GM19455 (cell line): ENCODE results near the gene POU1F1.
"Not testable (repeated sequence)": the region's sequence is repeated elsewhere in the genome, so short reads cannot be mapped to it uniquely, and the experiment has no call there.

Source experiments
- ATAC-seq: cut with Tn5 transposase; IDR thresholded peaks from one replicate; pipeline ENCODE4 v1.9.1; 2021; ENCODE audit not compliant: unreplicated experiment

POU1F1 gene, protein sequence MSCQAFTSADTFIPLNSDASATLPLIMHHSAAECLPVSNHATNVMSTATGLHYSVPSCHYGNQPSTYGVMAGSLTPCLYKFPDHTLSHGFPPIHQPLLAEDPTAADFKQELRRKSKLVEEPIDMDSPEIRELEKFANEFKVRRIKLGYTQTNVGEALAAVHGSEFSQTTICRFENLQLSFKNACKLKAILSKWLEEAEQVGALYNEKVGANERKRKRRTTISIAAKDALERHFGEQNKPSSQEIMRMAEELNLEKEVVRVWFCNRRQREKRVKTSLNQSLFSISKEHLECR

DNA sequence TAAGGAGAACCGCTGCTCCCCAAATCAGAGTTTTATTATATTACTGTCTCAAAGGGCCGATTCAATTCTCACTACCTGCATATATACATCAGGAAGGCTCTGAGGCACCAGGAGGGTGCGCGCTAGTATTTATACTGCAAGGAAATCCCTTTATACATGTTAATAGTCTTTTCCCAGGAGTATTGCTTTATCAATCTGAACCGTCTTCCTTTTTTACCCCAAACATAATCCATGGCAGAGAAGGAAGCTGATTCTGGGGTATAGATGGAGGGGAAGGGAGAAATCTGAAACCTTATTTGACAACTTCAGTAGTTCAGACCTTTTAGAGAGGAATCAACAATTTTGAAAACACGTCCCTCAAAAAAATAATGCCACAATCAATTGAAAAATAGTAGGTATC, at the start of gene POU1F1:
Gene POU1F1 (minus strand): TSS at position 101 of the 400 bp plus-strand sequence. CDS start 122 bp downstream, outside the sequence.
- ATAC-seq, result no peak

DNA sequence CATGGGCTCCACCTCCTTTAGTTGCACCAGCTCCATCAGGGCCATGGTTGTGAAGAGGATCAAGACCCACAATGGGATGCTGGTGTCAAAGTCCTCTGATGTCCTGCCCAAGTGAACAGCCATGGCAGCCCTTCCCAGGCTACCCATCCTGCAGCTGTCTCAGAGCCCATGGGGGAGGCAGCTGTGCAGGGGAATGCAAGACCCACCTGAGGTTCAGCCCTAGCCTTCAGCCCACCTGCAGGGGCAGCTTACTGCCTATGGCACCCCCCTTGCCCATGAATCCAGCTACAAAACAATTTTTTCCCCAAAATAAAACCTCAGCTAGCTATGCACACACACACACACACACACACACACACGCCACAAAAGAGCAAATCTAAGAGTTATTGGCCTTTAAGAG, 48.2 kb upstream of the POU1F1 start:
- no peak for ATAC-seq

DNA sequence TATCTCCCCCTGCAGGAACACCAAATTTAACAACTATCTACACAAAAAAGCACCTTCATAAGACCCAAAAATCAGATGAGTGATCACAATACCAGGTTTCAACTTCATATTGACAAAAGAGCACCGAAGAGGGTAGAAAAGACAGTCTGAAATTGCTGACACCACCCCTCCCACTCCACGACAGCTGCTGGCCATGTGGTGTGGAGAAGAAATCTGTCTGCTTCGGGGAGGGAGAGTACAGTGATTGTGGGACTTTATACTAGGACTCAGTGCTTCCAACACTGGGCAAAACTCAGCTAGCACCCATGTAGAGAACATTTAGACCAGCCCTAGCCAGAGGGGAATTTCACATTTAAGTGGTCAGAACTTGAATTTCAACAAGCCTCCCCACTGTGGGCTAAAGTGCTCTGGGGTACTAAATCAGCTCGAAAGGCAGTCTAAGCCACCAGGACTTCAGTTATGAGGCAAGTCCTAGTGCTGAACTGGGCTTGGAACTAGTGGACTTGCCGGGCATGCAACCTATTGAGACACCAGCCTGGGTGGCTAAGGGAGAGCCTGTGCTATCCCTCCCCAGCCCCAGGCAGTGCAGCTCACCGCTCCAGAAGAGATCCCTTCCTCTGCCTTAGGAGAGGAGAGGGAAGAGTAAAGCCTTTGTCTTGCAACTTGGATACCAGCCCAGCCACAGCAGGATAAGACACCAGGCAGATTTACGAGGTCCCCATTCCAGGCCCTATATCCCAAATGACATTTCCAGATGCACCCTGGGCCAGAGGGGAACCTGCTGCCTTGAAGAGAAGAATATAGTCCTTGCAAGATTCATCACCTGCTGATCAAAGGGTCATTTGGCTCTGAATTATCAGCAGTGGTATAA, 44.6 kb upstream of the POU1F1 start:
- ATAC-seq, result no peak

DNA sequence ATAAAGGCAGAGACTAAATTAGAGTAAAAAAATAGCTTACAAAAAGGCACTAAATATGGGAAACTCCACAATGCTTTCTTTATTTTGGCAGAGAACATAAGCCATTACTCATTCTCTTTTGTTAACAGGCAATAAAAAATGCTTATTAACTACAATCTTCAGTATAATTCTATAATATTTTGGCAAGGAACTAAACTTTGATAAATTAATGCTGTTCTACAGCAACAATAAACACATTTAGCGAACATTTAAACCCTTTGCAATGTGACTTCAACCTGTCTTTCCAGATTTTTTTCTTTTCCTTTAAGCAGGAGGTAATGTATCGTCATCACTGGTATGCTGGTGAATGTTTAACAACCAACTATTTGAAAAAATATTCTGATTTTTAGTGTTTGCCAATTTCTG, 42.2 kb upstream of the POU1F1 start:
- ATAC-seq, result no peak

DNA sequence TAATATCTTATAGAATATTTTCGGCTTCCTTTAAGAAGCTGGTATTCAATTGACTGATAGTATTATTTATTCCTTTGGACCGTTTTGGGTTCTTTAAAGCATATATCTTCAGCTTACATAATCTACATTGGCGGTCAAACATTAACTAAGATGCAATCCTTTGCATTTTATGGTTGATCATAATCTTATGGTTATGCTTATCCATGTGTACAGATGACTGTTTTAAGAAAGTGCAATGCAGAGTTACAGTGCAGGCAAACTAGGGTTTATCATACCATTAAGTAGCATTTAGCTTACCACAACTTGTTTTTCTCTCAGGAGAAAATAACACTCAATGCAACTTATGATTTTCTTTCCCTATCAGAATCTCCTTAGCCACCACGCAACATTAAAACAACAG, 41.4 kb upstream of the POU1F1 start:
- no peak for ATAC-seq

DNA sequence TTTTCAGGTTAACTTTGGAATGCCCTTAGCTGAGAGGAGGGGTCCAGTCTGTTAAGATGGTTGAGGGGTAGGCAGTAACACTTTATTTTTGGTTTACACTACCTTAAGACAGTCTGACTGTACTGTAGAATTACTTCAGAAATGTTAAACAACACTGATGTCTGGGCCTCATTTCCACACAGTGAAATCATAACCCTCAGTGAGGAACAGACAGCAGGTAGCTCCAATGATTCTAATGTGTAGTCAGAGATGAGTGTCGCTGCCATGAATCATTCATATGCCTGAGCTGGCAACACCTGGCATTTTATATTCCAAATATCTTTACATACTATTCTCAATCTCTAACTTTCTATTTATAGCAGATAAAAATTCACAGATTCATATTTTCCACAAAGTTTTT, 37.3 kb upstream of the POU1F1 start:
- ATAC-seq, result no peak

DNA sequence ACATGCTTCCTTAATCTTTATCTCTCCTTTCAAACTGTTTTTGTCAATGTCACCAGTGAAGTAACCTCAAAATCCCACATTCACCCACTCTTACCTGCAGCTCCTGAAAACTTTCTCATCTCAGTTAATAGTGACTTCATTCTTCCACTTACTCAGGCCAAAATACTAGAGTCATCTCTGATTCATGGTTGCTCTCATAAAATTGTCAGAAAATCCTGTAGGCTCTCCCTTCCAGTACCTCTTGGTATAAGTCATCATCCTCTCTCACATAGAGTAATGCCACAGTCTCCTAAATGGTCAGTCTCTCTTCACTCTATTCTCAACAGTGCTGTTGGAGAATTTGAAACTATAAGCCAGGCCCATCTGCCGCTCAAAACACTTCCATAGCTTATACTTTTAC, 34.9 kb upstream of the POU1F1 start:
- no peak for ATAC-seq

DNA sequence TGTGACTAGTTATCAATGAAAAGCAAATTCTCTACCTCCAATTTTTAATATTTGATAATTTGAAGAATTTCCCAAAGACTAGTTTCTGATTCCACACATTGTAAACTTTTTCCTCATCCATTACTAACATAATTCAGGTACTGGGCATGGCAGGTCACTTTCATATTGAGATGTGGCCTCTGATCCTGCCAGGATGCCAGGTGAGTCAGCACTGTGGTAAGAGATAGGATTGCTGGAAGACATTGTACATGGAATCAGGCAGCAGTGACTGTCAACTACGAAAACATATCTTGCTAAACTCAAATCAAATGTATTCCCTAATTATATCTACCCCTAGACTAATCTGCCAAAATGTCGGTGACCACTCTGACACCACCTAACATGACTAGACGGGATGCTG, 33.2 kb upstream of the POU1F1 start:
- ATAC-seq, result no peak

DNA sequence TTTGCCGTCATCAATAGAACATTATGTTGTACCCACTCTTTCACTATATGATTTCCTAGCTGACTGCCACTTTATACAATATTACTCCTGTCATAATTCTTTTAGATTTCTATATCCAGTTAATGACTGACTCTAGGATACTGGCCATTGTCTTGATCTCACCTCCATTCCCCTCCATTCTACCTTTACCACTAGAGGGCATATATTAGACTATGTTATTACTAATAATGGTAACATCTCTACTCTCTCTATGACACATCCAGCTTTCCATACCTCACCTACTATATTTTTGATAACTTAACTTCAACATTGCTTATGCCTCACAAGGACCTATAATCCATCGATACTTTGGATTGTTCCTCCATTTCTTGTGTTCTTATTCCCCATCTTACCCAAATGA, 31.4 kb upstream of the POU1F1 start:
- no peak for ATAC-seq

DNA sequence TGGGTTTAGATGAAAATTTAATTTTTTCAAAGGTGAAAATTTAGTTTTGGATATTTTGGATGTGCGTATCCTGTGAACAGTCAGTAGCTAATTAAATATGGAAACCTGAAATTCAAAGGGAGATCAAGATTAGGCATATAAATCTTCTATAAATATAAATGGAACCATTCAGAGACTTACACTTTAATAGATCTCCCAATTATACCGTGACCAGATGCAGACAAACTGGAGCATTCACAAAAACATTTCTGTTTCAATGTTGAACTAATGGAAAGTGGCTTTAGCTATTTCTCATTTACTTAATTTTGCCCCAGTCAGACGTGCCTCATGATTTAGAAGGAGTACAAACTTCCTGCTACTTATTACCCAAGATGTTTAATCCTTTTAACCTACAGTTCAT, 29.1 kb upstream of the POU1F1 start:
- no peak for ATAC-seq

DNA sequence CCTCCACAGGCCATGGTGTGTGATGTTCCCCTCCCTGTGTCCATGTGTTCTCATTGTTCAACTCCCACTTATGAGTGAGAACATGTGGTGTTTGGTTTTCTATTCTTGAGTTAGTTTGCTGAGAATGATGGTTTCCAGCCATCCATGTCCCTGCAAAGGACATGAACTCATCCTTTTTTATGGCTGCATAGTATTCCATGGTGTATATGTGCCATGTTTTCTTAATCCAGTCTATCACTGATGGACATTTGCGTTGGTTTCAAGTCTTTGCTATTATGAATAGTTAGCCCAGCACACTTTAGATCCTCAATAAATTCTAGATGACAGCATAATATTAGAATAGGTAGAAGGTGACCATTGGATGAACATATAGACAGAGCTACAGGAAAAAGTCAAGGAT, 28.6 kb upstream of the POU1F1 start:
- not testable (repeated sequence) for ATAC-seq

DNA sequence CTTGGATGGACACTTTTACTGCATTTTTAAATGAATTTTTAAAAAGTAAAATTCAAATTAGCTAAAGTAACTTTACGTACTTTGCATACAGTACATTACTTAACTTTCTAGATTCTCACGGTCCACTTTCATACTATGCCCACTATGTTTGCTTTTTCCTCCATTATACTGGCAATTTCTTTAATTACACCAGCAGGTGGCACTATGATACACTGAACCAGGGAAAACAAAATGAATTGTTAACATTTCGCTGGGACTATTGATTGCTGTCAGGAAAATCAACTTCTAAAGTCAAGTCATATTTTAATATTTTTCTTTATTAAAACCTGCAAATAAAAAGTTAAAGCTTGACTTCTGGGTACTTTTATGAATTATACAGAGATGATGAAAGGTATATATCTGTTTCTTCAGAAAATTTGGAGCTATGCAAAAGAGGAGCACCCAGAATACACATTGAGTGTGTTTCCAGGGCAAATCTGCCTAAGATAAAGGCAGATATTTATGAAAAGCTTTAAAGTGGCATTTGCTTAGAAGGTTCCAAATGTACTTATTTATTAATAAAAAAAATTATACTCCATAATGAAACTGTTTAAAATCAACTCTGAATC, 21.8 kb upstream of the POU1F1 start:
- ATAC-seq, result peak; percentile 83

DNA sequence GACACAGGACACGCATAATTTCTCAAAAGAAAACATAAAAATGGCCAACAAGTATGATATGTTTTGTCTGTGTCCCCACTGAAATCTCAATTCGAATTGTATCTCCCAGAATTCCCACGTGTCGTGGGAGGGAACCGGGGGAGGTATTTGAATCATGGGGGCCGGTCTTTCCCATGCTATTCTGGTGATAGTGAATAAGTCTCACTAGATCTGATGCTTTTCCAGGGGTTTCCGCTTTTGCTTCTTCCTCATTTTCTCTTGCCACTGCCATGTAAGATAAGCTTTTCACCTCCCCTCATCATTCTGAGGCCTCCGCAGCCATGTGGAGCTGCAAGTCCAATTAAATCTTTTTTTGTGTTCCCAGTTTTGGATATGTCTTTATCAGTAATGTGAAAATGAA, 12.1 kb upstream of the POU1F1 start:
- ATAC-seq, result no peak

DNA sequence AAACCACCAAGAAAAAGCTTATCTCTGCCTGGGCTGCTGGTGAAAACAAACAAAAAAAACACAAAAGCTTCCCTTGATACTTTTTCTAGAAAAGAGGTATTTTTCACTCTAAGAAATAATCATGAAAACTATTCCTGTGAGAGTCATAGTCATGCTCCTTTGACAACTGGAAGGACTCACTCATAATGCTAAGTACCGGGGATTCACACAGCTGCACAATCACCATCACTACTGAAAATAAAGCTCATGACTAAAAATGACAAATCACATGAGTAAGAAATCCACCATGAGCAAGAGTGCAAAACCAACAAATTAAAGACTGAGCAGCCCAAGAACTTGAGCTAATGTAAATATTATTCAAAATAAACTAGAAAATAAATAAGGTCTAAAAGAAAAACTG, 10.6 kb upstream of the POU1F1 start:
- no peak for ATAC-seq

DNA sequence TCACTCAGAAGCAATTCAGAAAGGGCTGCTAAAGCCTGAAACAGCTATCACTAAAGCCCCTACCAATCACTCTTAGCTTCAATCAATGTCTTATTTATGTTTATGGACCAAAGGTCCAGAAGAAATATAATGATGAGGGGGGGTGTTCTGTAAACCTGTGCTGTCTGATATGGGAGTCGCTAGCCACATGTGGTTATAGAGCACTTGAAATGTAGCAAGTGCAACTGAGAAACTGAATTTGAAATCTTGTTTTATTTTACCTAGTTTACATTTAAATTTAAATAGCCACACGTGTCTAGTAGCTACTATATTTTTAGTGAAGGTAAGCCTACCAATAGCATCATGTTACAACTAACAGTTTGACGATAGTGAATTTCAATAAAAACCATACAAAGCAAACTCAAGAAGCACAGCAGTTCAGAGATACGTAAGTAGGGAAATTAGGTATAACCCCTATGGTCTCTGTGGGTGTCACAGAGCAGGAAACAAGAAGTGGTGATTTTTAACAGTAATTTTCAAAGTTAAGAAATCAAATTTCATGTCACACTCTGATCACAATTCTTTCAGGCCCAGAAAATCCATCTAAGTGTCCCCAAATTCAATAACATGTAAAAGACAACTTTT, 3.6 kb downstream of the POU1F1 start:
- peak; percentile 78 for ATAC-seq

DNA sequence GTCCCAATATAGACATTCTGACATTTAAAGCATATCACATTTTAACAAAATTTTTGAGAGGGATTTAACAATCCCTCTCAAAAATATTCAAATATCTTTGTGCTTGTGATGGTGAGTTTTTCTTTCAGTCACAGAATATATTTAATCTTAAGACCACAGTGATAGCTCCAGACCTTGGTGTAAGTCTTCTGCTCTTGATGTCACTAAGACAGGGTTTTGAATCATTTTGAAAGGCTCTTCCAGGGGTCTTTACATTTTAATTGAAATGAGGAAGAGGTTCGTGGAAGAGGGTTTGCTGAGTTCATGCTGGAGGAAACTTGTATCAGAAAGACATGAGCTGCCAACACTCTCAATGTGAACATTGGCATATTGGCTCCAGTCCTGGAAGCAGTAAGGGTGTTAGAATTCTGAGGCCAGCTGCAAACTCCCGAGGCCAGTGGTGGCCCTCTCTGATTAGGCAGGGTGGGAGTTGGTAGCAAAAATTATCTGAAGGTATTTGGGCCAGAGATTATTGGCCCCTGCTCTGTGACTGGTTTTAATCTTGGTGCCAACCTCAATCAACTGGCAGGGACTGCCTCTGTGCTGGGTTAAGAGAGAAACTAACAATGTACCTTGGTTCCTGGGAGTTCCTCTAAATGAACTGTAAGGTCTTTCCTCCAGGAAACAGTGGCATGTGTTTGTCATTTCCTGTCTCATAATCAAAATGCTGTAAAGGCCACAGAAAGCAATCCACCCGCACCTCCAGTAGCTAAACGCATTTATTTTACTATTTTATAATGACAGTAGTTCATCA, 5.3 kb downstream of the POU1F1 start:
- ATAC-seq, result no peak

DNA sequence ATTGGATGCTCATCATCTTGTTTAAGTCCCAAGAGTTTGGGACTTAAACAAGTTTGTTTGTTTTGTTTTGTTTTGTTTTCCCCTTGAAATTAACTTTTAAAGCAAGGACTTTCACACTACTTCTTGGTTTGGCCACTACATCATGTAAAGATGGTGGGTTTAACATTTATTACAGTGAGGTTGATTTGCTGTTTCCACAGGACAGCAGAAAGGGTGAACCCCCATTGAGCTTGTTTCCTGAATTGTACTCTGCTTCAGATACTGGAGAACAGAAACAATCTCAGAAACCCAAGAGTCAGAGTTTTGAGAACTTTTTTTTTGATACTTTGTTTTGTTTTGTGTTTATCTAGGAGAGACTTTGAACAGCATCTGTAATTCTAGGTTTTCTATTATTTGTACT, 6.7 kb downstream of the POU1F1 start:
- no peak for ATAC-seq

DNA sequence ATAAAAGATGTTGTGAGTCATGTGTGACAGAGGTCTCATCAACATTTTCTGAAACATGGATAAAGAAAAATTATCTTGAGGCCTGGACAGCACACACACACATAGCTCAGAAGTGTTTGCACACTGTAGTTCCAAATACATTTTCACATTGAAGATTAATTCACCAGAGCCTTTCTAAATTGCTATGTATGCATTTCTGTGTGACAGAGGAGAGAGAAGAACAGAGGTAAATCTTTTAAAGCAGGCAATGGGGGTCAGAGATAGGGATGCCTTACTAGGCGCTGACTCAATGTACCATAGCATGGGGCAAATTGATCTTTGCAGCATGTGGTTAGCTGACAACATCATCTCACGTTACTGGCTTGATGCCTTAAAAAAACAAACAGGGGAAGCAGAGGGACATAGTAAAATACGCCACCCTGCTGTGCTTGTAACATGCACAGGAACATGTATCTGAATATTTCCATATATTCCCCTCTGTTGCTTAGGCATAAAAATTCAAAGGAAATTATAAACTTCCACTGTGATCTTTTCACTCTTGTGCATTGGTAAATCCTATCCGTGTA, 7.7 kb downstream of the POU1F1 start:
- no peak for ATAC-seq

DNA sequence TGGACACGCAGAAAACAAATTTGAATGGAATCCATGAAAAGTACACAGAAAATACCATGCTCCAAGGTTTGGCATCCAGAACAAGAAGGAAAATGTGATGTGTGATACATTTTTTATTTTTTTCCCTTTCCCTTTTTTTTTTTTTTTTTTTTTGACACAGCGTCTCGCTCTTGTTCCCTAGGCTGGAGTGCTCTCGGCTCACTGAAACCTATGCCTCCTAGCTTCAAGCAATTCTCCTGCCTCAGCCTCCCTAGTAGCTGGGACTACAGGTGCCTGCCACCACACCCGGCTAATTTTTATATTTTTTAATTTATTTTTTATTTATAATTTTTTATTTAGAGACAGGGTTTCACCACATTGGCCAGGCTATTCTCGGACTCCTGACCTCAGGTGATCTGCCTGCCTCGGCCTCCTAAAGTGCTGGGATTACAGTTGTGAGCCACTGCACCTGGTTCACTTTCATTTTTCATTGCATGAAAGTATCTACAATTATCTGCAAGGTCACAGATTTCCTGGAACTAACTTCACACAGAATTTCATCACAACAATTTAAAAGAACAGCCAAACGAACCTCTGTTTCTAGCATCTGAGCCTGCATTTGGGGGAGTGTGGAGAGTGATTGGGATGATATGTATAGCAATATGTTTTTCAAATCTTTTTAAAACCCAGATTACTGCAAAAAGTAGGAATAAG, 8.3 kb downstream of the POU1F1 start:
- ATAC-seq, result no peak

DNA sequence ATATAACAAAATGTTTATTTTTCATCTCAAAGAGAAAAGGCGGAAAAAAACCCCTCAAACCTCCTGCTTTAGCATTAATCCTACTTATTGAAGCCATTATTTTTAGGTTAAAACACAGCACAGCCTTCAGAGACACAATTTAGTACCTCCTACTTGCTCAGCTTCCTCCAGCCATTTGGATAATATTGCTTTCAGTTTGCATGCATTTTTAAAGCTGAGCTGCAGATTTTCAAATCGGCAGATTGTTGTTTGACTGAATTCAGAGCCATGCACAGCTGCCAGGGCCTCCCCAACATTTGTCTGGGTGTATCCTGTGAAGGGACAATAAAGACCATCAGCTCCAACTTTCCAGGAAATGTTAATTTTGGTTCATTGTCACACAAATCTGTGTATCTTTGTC, 14.5 kb downstream of the POU1F1 start:
- no peak for ATAC-seq
